ENCODE data around the gene MAP2K3. TPM values are rescaled to one million over a fixed set of nuclear protein-coding genes. Genes with fewer than 3 reads are reported as not detected.

The MAP2K3 gene
- total and polyA plus RNA-seq, 10 of the 15 experiments (the other 5 are each of a cell fraction or from before 2014, with no cell fraction given): 0.71 to 39.4 (median 18.6) TPM

- no peak for FAIRE-seq
- CTCF ChIA-PET: no interaction called here
- H3K36me3 ChIP-seq (ENCODE audit: control insufficient read depth in 2 of 2, insufficient read depth in 2 of 2, low read length in 1 of 2): peaks cover 3 to 22% of the 10 kb centered on the region in 2 experiments; a peak in 3 of 4 replicates
These were observed 16.4 kb downstream of the MAP2K3 start for GRCh38 chr17:21300601-21301571.

GRCh38 chr17:21301593-21302550, 17.4 kb downstream of the MAP2K3 start:
- H3K4me3 ChIP-seq: no peak overlapping the region
- H3K27ac ChIP-seq (ENCODE audit: control insufficient read depth, insufficient read depth): no peak overlapping the region
- no peaks in the 10 kb centered on the region; the same call in 1 of the 2 replicates for H4K20me1 ChIP-seq (ENCODE audit: control insufficient read depth, insufficient read depth)
- no peaks in the 10 kb centered on the region for H3K27me3 ChIP-seq (replicated peaks in 1 of 2; ENCODE audit: control insufficient read depth in 2 of 2, insufficient read depth in 2 of 2, low read length in 1 of 2)
- BruUV-seq (replicated peaks): no TSS peak
- ChIA-PET SMC1A (ENCODE audit: uncharacterized antibody, unreplicated experiment) (no interaction called here), RAD21 (ENCODE audit: unreplicated experiment) (no interaction called here), POLR2A (no interaction called here), CTCF (no interaction called here)
- DNase-seq (ENCODE audit: low read depth, low spot score): no peak
- no peak overlapping the region for H2AFZ ChIP-seq (ENCODE audit: control insufficient read depth, low read depth, low read length)
- H3K4me1 ChIP-seq (ENCODE audit: control insufficient read depth, insufficient read depth, low read length): no peaks in the 10 kb centered on the region
- no peak for FAIRE-seq
- in situ Hi-C loops (cut with MboI) (loop anchor here (25.0 kb wide), 2 partner anchors 485 to 1185 kb away; no protein-coding TSS in a partner anchor), intact Hi-C loops (cut with micrococcal nuclease; ENCODE audit: unreplicated experiment) (no loop called here)
- H3K9me3 ChIP-seq (replicated peaks; ENCODE audit: control insufficient read depth, insufficient read depth, low read length): no peaks in the 10 kb centered on the region; the same call in 2 of the 3 replicates
- no peak overlapping the region for H3K4me2 ChIP-seq (ENCODE audit: control insufficient read depth, insufficient read depth)
- peaks cover 3 to 22% of the 10 kb centered on the region in 2 experiments; a peak in 3 of 4 replicates for H3K36me3 ChIP-seq (ENCODE audit: control insufficient read depth in 2 of 2, insufficient read depth in 2 of 2, low read length in 1 of 2)
- 56% methylated on average over 19 of the region's 19 CpGs for WGBS (ENCODE audit: insufficient coverage, insufficient replicate concordance, low lambda C conversion rate, missing lambda C conversion rate)
- H3K79me2 ChIP-seq (ENCODE audit: control insufficient read depth, insufficient read depth, low read length): no peaks in the 10 kb centered on the region
- no peak overlapping the region for H3K9ac ChIP-seq (ENCODE audit: control insufficient read depth, insufficient read depth, low read length)
- no peak for ATAC-seq
- TF ChIP-seq BCL11A (IDR thresholded peaks at IDR 0.05; ENCODE audit: low read depth, low read length): no peak
- TF ChIP-seq ETV6 (conservative IDR thresholded peaks at IDR 0.05 in 1 of 2, IDR thresholded peaks at IDR 0.05 in 1 of 2; ENCODE audit: borderline replicate concordance in 1 of 2, low read depth in 1 of 2): no peak
- TF ChIP-seq NFYA (IDR thresholded peaks at IDR 0.05; ENCODE audit: borderline replicate concordance, low read depth, low read length): no peak
- no peak for TF ChIP-seq SUZ12 (IDR thresholded peaks at IDR 0.05; ENCODE audit: unreplicated experiment)
- TF ChIP-seq CEBPB (IDR thresholded peaks at IDR 0.05; ENCODE audit: borderline replicate concordance in 1 of 2, low read depth in 2 of 2, low read length in 2 of 2): no peak
- TF ChIP-seq BHLHE40 (IDR thresholded peaks at IDR 0.05; ENCODE audit: borderline replicate concordance in 1 of 2, low read depth in 2 of 2, low read length in 1 of 2): no peak
- no peak for TF ChIP-seq NFIC (IDR thresholded peaks at IDR 0.05; ENCODE audit: low read depth, low read length)
- TF ChIP-seq ASH2L (IDR thresholded peaks at IDR 0.05; ENCODE audit: borderline replicate concordance, low read depth): no peak
- no peak for TF ChIP-seq EP300 (IDR thresholded peaks at IDR 0.05; ENCODE audit: borderline replicate concordance in 1 of 2, control insufficient read depth in 1 of 2, low read depth in 2 of 2, low read length in 2 of 2)
- no peak for TF ChIP-seq PML (IDR thresholded peaks at IDR 0.05; ENCODE audit: low read length)
- no peak for TF ChIP-seq RCOR1 (conservative IDR thresholded peaks at IDR 0.05; ENCODE audit: low read depth, low read length)

More at GRCh38 chr17:21300601-21301571, 16.4 kb downstream of the MAP2K3 start:
- DNase-seq (ENCODE audit: low read depth, low spot score) (no peak), ATAC-seq (no peak)
- Histone ChIP-seq H2AFZ (ENCODE audit: control insufficient read depth, low read depth, low read length) (no peak overlapping the region), H4K20me1 (ENCODE audit: control insufficient read depth, insufficient read depth) (no peaks in the 10 kb centered on the region; the same call in 1 of the 2 replicates), H3K79me2 (ENCODE audit: control insufficient read depth, insufficient read depth, low read length) (no peaks in the 10 kb centered on the region), H3K27me3 (replicated peaks in 1 of 2; ENCODE audit: control insufficient read depth in 2 of 2, insufficient read depth in 2 of 2, low read length in 1 of 2) (no peaks in the 10 kb centered on the region), H3K9me3 (replicated peaks; ENCODE audit: control insufficient read depth, insufficient read depth, low read length) (no peaks in the 10 kb centered on the region; the same call in 2 of the 3 replicates), H3K4me2 (ENCODE audit: control insufficient read depth, insufficient read depth) (no peak overlapping the region), H3K9ac (ENCODE audit: control insufficient read depth, insufficient read depth, low read length) (no peak overlapping the region), H3K4me3 (no peak overlapping the region), H3K4me1 (ENCODE audit: control insufficient read depth, insufficient read depth, low read length) (no peaks in the 10 kb centered on the region), H3K27ac (ENCODE audit: control insufficient read depth, insufficient read depth) (no peak overlapping the region)
- TF ChIP-seq SMAD5 (IDR thresholded peaks at IDR 0.05; ENCODE audit: low read depth): no peak
- no peak for TF ChIP-seq NFXL1 (IDR thresholded peaks at IDR 0.05; ENCODE audit: borderline replicate concordance)
- no peak for TF ChIP-seq MYC (IDR thresholded peaks at IDR 0.05; ENCODE audit: insufficient read depth, insufficient read length, insufficient replicate concordance, low read length, severe bottlenecking)
- TF ChIP-seq ATF7 (IDR thresholded peaks at IDR 0.05; ENCODE audit: low read depth): no peak
- no peak for TF ChIP-seq ASH2L (IDR thresholded peaks at IDR 0.05; ENCODE audit: borderline replicate concordance, low read depth)
- POLR2A ChIA-PET: no interaction called here
- 51% methylated on average over 31 of the region's 31 CpGs for WGBS (ENCODE audit: insufficient coverage, insufficient replicate concordance, low lambda C conversion rate, missing lambda C conversion rate)
- intact Hi-C loops (cut with micrococcal nuclease; ENCODE audit: unreplicated experiment) (no loop called here), in situ Hi-C loops (cut with MboI) (loop anchor here (25.0 kb wide), 2 partner anchors 486 to 1186 kb away; no protein-coding TSS in a partner anchor)
- SMC1A ChIA-PET (ENCODE audit: uncharacterized antibody, unreplicated experiment): no interaction called here
- no TSS peak for BruUV-seq (replicated peaks)
- RAD21 ChIA-PET (ENCODE audit: unreplicated experiment): no interaction called here
